ENCODE data around the gene M6PR.

Gene M6PR

GRCh38 chr12:8991371-8992345, 42.2 kb upstream of the M6PR start:
- no peak overlapping the region for H3K4me3 ChIP-seq (ENCODE audit: low read depth, low read length)

GRCh38 chr12:8989413-8989812, 40.0 kb upstream of the M6PR start, which contains the start of gene KLRG1:
Gene KLRG1 (plus strand): TSS chr12:8989546. CDS start chr12:8989636, 90 bp downstream.
- no peak within 1 kb of the TSS for H3K4me2 ChIP-seq (ENCODE audit: low read length)
- H3K27ac ChIP-seq, result no peak within 1 kb of the TSS
- no peak within 1 kb of the TSS for H3K9ac ChIP-seq
- no peaks in the 10 kb centered on the region for H3K36me3 ChIP-seq (ENCODE audit: control insufficient read depth, insufficient read depth, low read length)
- H3K79me2 ChIP-seq, result no peaks in the 10 kb centered on the region
- H2AFZ ChIP-seq, result no peak within 1 kb of the TSS
- no peak for TF ChIP-seq CTCF (IDR thresholded peaks at IDR 0.05)
- no peak within 1 kb of the TSS for H3K4me3 ChIP-seq (ENCODE audit: low read depth, low read length)
- H3K4me1 ChIP-seq, result no peaks in the 10 kb centered on the region
- H3K9me3 ChIP-seq (ENCODE audit: control insufficient read depth, low read length), result no peaks in the 10 kb centered on the region
- H3K27me3 ChIP-seq (ENCODE audit: control insufficient read depth, insufficient read depth, low read length), result no peaks in the 10 kb centered on the region

More at GRCh38 chr12:8991371-8992345, 42.2 kb upstream of the M6PR start:
- TF ChIP-seq CTCF (IDR thresholded peaks at IDR 0.05), result no peak
- H3K4me2 ChIP-seq (ENCODE audit: low read length), result no peak overlapping the region
- no peaks in the 10 kb centered on the region for H3K36me3 ChIP-seq (ENCODE audit: control insufficient read depth, insufficient read depth, low read length)
- H3K4me1 ChIP-seq, result no peaks in the 10 kb centered on the region
- H3K79me2 ChIP-seq, result no peaks in the 10 kb centered on the region
- H3K27ac ChIP-seq, result no peak overlapping the region
- no peak overlapping the region for H2AFZ ChIP-seq
- H3K27me3 ChIP-seq (ENCODE audit: control insufficient read depth, insufficient read depth, low read length), result no peaks in the 10 kb centered on the region
- H3K9ac ChIP-seq, result no peak overlapping the region
- H3K9me3 ChIP-seq (ENCODE audit: control insufficient read depth, low read length), result no peaks in the 10 kb centered on the region

GRCh38 chr12:8987685-8988084, 38.2 kb upstream of the M6PR start:
- H3K27me3 ChIP-seq (ENCODE audit: control insufficient read depth, insufficient read depth, low read length), result no peaks in the 10 kb centered on the region
- H2AFZ ChIP-seq, result no peak overlapping the region
- H3K79me2 ChIP-seq, result no peaks in the 10 kb centered on the region
- H3K4me3 ChIP-seq (ENCODE audit: low read depth, low read length), result no peak overlapping the region
- H3K9me3 ChIP-seq (ENCODE audit: control insufficient read depth, low read length), result no peaks in the 10 kb centered on the region
- H3K4me1 ChIP-seq, result no peaks in the 10 kb centered on the region
- TF ChIP-seq CTCF (IDR thresholded peaks at IDR 0.05), result no peak
- no peak overlapping the region for H3K9ac ChIP-seq
- no peak overlapping the region for H3K4me2 ChIP-seq (ENCODE audit: low read length)
- no peak overlapping the region for H3K27ac ChIP-seq
- H3K36me3 ChIP-seq (ENCODE audit: control insufficient read depth, insufficient read depth, low read length), result no peaks in the 10 kb centered on the region

GRCh38 chr12:8987163-8987562, 37.7 kb upstream of the M6PR start:
- no peak overlapping the region for H3K9ac ChIP-seq
- no peaks in the 10 kb centered on the region for H3K36me3 ChIP-seq (ENCODE audit: control insufficient read depth, insufficient read depth, low read length)
- H3K9me3 ChIP-seq (ENCODE audit: control insufficient read depth, low read length), result no peaks in the 10 kb centered on the region
- no peaks in the 10 kb centered on the region for H3K27me3 ChIP-seq (ENCODE audit: control insufficient read depth, insufficient read depth, low read length)
- H3K4me2 ChIP-seq (ENCODE audit: low read length), result no peak overlapping the region
- H3K27ac ChIP-seq, result no peak overlapping the region
- no peak overlapping the region for H2AFZ ChIP-seq
- no peaks in the 10 kb centered on the region for H3K79me2 ChIP-seq
- H3K4me1 ChIP-seq, result no peaks in the 10 kb centered on the region
- no peak for TF ChIP-seq CTCF (IDR thresholded peaks at IDR 0.05)
- no peak overlapping the region for H3K4me3 ChIP-seq (ENCODE audit: low read depth, low read length)

All from parathyroid adenoma (tissue), 2 donors.